Midbrain (tissue), 1 donor: Measurements from ENCODE around the gene PAX5.

Source experiments
- DNase-seq: peaks from one replicate; lab custom pipeline; 2025; lab: John Stamatoyannopoulos, UW

PAX5 gene

GRCh38 chr9:36933676-36934215, 100.3 kb downstream of the PAX5 start:
- DNase-seq = no peak

GRCh38 chr9:36932198-36932597, 101.9 kb downstream of the PAX5 start:
- no peak for DNase-seq

GRCh38 chr9:36930941-36931340, 103.1 kb downstream of the PAX5 start:
- DNase-seq = no peak

- DNase-seq = no peak
Observed at GRCh38 chr9:36929350-36929675, 104.8 kb downstream of the PAX5 start.

GRCh38 chr9:36928670-36929349, 105.3 kb downstream of the PAX5 start:
- DNase-seq = no peak

- no peak for DNase-seq
Observed at GRCh38 chr9:36928210-36928609, 105.9 kb downstream of the PAX5 start.

GRCh38 chr9:36924757-36925432, 109.2 kb downstream of the PAX5 start:
- DNase-seq = no peak

GRCh38 chr9:36924071-36924470, 110.0 kb downstream of the PAX5 start:
- no peak for DNase-seq

- no peak for DNase-seq
Observed at GRCh38 chr9:36923025-36923625, 110.9 kb downstream of the PAX5 start.

GRCh38 chr9:36922548-36922947, 111.5 kb downstream of the PAX5 start:
- no peak for DNase-seq

GRCh38 chr9:36914212-36914577, 119.9 kb downstream of the PAX5 start:
- DNase-seq = no peak

GRCh38 chr9:36913393-36914211, 120.5 kb downstream of the PAX5 start:
- DNase-seq = no peak

GRCh38 chr9:36912620-36913019, 121.4 kb downstream of the PAX5 start:
- DNase-seq = no peak

- no peak for DNase-seq
Observed at GRCh38 chr9:36911601-36912412, 122.3 kb downstream of the PAX5 start.

GRCh38 chr9:36911037-36911436, 123.0 kb downstream of the PAX5 start:
- DNase-seq = no peak

GRCh38 chr9:36906492-36906891, 127.6 kb downstream of the PAX5 start:
- no peak for DNase-seq

GRCh38 chr9:36905101-36906066, 128.7 kb downstream of the PAX5 start:
- no peak for DNase-seq

GRCh38 chr9:36903541-36904435, 130.3 kb downstream of the PAX5 start:
- no peak for DNase-seq

GRCh38 chr9:36902861-36903524, 131.1 kb downstream of the PAX5 start:
- no peak for DNase-seq
